Smooth muscle cell (in vitro differentiated cells): ENCODE data around the gene TP63. TPM values are rescaled to one million over a fixed set of nuclear protein-coding genes. Genes with fewer than 3 reads are reported as not detected.
A peak's percentile ranks its signal among the peaks of the same experiment; 100 is the strongest.

Source experiments
- DNase-seq: peaks from one replicate; lab custom pipeline; 2025; ENCODE audit not compliant: unreplicated experiment; lab: John Stamatoyannopoulos, UW
- H2AFZ ChIP-seq: fragments of 200-600 bp; sonication (generic); 2 replicates; pipeline ENCODE4 v1.6.0; 2016; ENCODE audit warnings: antibody characterized with exemption, low read depth, mild to moderate bottlenecking
- H3F3A ChIP-seq: fragments of 200-600 bp; sonication (generic); 2 replicates; pipeline ENCODE4 v1.6.0; 2017; ENCODE audit warnings: antibody characterized with exemption, low read depth
- H3K27ac ChIP-seq: fragments of 200-600 bp; sonication (generic); 2 replicates; pipeline ENCODE4 v1.5.1; 2016; ENCODE audit warnings: low read depth, mild to moderate bottlenecking
- H3K27me3 ChIP-seq: fragments of 200-600 bp; sonication (generic); 2 replicates; pipeline ENCODE4 v1.6.1; 2016; ENCODE audit warnings: low read depth, mild to moderate bottlenecking
- H3K36me3 ChIP-seq: fragments of 200-600 bp; sonication (generic); 2 replicates; pipeline ENCODE4 v1.5.1; 2016; ENCODE audit warnings: low read depth
- H3K4me1 ChIP-seq: fragments of 200-600 bp; sonication (generic); 2 replicates; pipeline ENCODE4 v1.5.1; 2016; ENCODE audit warnings: low read depth
- H3K4me2 ChIP-seq: fragments of 200-600 bp; sonication (generic); 2 replicates; pipeline ENCODE4 v1.6.0; 2016; ENCODE audit warnings: mild to moderate bottlenecking
- H3K4me3 ChIP-seq: fragments of 200-600 bp; sonication (generic); 2 replicates; pipeline ENCODE4 v1.5.1; 2016; ENCODE audit warnings: mild to moderate bottlenecking
- H3K79me2 ChIP-seq: fragments of 200-600 bp; sonication (generic); 2 replicates; pipeline ENCODE4 v1.6.0; 2016; ENCODE audit warnings: low read depth, mild to moderate bottlenecking
- H3K9ac ChIP-seq: fragments of 200-600 bp; sonication (generic); 2 replicates; pipeline ENCODE4 v1.6.0; 2016; ENCODE audit warnings: low read depth
- H3K9me3 ChIP-seq: fragments of 200-600 bp; sonication (generic); replicated peaks from 2 replicates; pipeline ENCODE4 v1.5.1; 2016; ENCODE audit warnings: low read depth
- H4K20me1 ChIP-seq: fragments of 200-600 bp; sonication (generic); 2 replicates; pipeline ENCODE4 v1.6.0; 2016; ENCODE audit warnings: low read depth
- CTCF ChIP-seq: fragments of 200-600 bp; sonication (generic); IDR thresholded peaks from 2 replicates; pipeline ENCODE4 v1.5.1; 2017; ENCODE audit warnings: borderline replicate concordance, mild to moderate bottlenecking, antibody characterized with exemption; ENCODE audit not compliant: insufficient read depth, poor library complexity, severe bottlenecking
- WGBS: methylation state at CpG from one replicate; pipeline ENCODE4 v1.1.7; 2016; ENCODE audit warnings: low lambda C conversion rate; 5-methylcytosine and 5-hydroxymethylcytosine counted together
- polyA plus RNA-seq: library from polyadenylated mRNA; unstranded; fragments of >200 nt; fragmentation: Nextera tagmentation; extraction: Ambion mirVana; gene quantifications from 2 replicates; pipeline ENCODE4 v1.2.1, GENCODE V29; 2016
- total RNA-seq: library from RNA; depleted of rRNA; stranded (reverse); fragments of >200 nt; gene quantifications from 2 replicates; pipeline ENCODE4 v1.2.3, GENCODE V29; 2014

The TP63 gene
- total and polyA plus RNA-seq, 2 experiments from 2014 or later, result 1.9 to 27.1 TPM

- Histone ChIP-seq H3F3A (peaks cover 4% of the 10 kb centered on the region), H3K27me3 (no peaks in the 10 kb centered on the region), H3K4me1 (no peaks in the 10 kb centered on the region), H4K20me1 (no peaks in the 10 kb centered on the region), H3K9me3 (no peaks in the 10 kb centered on the region), H2AFZ (no peak overlapping the region), H3K79me2 (no peaks in the 10 kb centered on the region), H3K4me2 (peak overlapping the region; percentile 74), H3K27ac (peak overlapping the region; percentile 73), H3K36me3 (no peaks in the 10 kb centered on the region), H3K9ac (no peak overlapping the region), H3K4me3 (no peak overlapping the region)
- TF ChIP-seq CTCF, result no peak
- DNase-seq, result no peak
These were observed 43.5 kb upstream of the TP63 start for GRCh38 chr3:189587664-189588040.

DNA sequence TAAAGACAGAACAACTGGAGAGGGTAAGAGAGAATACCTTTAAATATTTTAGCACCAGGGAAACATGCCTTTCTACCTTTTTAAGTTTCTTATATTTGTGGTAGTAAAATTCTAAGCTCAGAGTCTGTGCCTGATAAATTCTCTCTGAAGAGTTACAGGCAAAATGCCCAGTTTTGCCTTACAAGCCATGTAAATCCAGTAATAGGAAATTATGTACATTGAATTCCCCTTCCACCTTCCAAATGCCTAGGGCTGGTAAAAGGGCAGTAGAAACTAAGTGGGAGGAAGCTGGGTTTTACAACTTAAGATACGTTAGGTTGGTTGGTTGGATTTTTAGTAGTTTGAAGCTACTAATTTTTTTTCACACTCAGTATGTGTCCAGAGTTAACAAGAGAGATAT, 43.1 kb upstream of the TP63 start:
- no peak overlapping the region for H3K9ac ChIP-seq
- no peaks in the 10 kb centered on the region for H3K4me1 ChIP-seq
- H4K20me1 ChIP-seq, result no peaks in the 10 kb centered on the region
- H3K36me3 ChIP-seq, result no peaks in the 10 kb centered on the region
- H3K9me3 ChIP-seq, result no peaks in the 10 kb centered on the region
- 15% methylated on average over 1 of the region's 1 CpG for WGBS
- peak overlapping the region; percentile 74 for H3K4me2 ChIP-seq
- no peaks in the 10 kb centered on the region for H3K79me2 ChIP-seq
- peak overlapping the region; percentile 73 for H3K27ac ChIP-seq
- TF ChIP-seq CTCF, result no peak
- H3F3A ChIP-seq, result peaks cover 4% of the 10 kb centered on the region
- no peak overlapping the region for H2AFZ ChIP-seq
- peak overlapping the region; percentile 1 for H3K4me3 ChIP-seq
- DNase-seq, result no peak
- H3K27me3 ChIP-seq, result no peaks in the 10 kb centered on the region

DNA sequence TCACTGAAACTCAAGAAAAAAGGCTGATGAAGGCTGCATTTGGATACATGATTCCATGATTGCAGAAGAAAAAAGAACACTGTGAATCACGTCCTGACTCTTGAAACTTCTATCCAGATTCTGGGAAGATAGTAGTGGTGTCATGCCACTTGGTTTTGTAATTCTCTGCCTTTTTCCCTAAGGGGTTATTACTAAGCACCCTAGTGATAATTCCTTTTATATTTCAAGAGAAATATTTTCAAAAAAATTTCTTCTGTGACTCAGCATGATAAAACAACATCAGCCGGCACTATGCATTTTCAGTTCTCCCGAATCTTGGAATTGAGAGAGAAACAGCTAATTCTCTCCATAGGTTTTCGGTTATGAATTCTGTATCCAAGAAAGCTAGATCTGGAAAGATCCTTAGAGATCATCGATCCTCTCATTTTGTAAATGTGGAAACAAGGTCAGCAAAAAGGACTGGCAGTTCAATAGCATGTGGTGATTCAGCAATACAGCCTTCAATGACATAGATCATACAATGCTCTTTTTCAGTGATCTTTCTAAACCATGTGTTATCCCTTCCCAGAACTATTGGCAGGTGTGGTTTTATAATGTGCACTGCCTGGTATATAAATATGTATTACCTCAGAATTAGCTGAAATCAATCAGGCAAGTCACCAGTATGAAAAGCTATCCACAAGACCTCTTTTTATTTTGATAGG, 42.6 kb upstream of the TP63 start:
- Histone ChIP-seq H3K4me2 (peak overlapping the region; percentile 74), H3K36me3 (no peaks in the 10 kb centered on the region), H3K4me1 (no peaks in the 10 kb centered on the region), H3K79me2 (no peaks in the 10 kb centered on the region), H3K27me3 (no peaks in the 10 kb centered on the region), H4K20me1 (no peaks in the 10 kb centered on the region), H3K4me3 (peak overlapping the region; percentile 1), H3K27ac (peak overlapping the region; percentile 73), H2AFZ (no peak overlapping the region), H3K9ac (peak overlapping the region; percentile 14), H3K9me3 (no peaks in the 10 kb centered on the region), H3F3A (peaks cover 4% of the 10 kb centered on the region)
- no peak for TF ChIP-seq CTCF
- WGBS, result 41% methylated on average over 5 of the region's 5 CpGs
- DNase-seq, result no peak

DNA sequence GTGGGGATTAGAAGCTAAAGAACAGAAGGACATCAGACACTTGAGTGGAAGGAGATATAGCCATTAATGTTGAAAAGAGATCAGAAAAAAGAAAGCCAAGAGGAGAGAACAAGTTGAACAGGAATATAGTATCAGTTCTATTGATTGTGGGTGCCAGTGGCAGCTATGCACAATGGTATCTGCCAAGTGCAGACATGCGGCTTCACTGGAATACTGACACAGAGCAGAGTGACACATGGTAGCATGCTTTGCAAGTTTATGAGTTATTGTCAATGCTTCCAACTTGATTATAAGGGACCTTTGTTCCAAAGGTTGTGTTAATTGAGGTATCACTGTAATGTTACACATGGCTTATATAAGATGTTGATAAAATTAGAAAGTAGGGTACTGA, 42.0 kb upstream of the TP63 start:
- Histone ChIP-seq H3K36me3 (no peaks in the 10 kb centered on the region), H3K27ac (no peak overlapping the region), H3K9ac (no peak overlapping the region), H3K27me3 (no peaks in the 10 kb centered on the region), H4K20me1 (no peaks in the 10 kb centered on the region), H3K9me3 (no peaks in the 10 kb centered on the region), H3K79me2 (no peaks in the 10 kb centered on the region), H3F3A (peaks cover 4% of the 10 kb centered on the region), H3K4me3 (no peak overlapping the region), H3K4me1 (no peaks in the 10 kb centered on the region), H2AFZ (no peak overlapping the region), H3K4me2 (peak overlapping the region; percentile 74)
- no peak for DNase-seq
- WGBS, result 100% methylated on average over 1 of the region's 1 CpG
- no peak for TF ChIP-seq CTCF
